Vagina (tissue), 2 donors: Measurements from ENCODE around the gene ZNF567. TPM values are rescaled to one million over a fixed set of nuclear protein-coding genes. Genes with fewer than 3 reads are reported as not detected.

ENCODE experiments used
- DNase-seq, 2 donors: peaks; one replicate each; pipeline ENCODE4 v3.0.0-alpha.2; 2017; ENCODE audit errors: extremely low spot score in 2 of 2
- H3K27ac ChIP-seq: fragments of 200-600 bp; sonication (generic); one replicate; pipeline ENCODE4 v1.5.1; 2019
- H3K27me3 ChIP-seq: fragments of 200-600 bp; sonication (generic); one replicate; pipeline ENCODE4 v1.5.1; 2019
- H3K36me3 ChIP-seq, 2 donors: fragments of 200-600 bp; sonication (generic); one replicate each; pipeline ENCODE4 v1.5.1; 2017 to 2019
- H3K4me1 ChIP-seq: fragments of 200-600 bp; sonication (generic); one replicate; pipeline ENCODE4 v1.5.1; 2019
- H3K4me3 ChIP-seq, 2 donors: fragments of 200-600 bp; sonication (generic); 1 replicate in 1 of 2; 2 replicates in 1 of 2; pipeline ENCODE4 v1.5.1; 2016 to 2019
- H3K9me3 ChIP-seq: fragments of 200-600 bp; sonication (generic); one replicate; pipeline ENCODE4 v1.5.1; 2019
- POLR2A ChIP-seq, 2 donors: fragments of 450-650 bp; IDR thresholded peaks; one replicate each; pipeline ENCODE4 v1.6.1; 2017; ENCODE audit warnings: antibody characterized with exemption in 2 of 2, mild to moderate bottlenecking in 2 of 2, moderate library complexity in 2 of 2
- POLR2AphosphoS5 ChIP-seq, 2 donors: sonication (generic); formaldehyde crosslinking; IDR thresholded peaks; one replicate each; pipeline ENCODE4 v1.9.0; 2017; ENCODE audit warnings: antibody characterized with exemption in 2 of 2, mild to moderate bottlenecking in 2 of 2, low read depth in 1 of 2; ENCODE audit not compliant: insufficient read depth in 1 of 2
- intact Hi-C: fragments of 100-400 bp; cut with DNase I; formaldehyde crosslinking; loops from one replicate; pipeline ENCODE4 v1.15.1; 2023
- total RNA-seq: library from RNA; depleted of rRNA; stranded (reverse); fragments of >200 nt; gene quantifications from one replicate; pipeline ENCODE4 v1.2.3, GENCODE V29; 2016
- TF ChIP-seq, protein P1 (sequence below), 3 experiments: fragments of 450-650 bp in 2 of 3; fragments of 200-600 bp in 1 of 3; sonication (generic) in 1 of 3; IDR thresholded peaks; one replicate each; pipeline ENCODE4 v1.5.1; 2017 to 2019; ENCODE audit warnings: antibody characterized with exemption in 3 of 3, mild to moderate bottlenecking in 2 of 3, moderate library complexity in 2 of 3

Gene ZNF567
- total RNA-seq, 1 donor from 2014 or later = 8.3 TPM

DNA sequence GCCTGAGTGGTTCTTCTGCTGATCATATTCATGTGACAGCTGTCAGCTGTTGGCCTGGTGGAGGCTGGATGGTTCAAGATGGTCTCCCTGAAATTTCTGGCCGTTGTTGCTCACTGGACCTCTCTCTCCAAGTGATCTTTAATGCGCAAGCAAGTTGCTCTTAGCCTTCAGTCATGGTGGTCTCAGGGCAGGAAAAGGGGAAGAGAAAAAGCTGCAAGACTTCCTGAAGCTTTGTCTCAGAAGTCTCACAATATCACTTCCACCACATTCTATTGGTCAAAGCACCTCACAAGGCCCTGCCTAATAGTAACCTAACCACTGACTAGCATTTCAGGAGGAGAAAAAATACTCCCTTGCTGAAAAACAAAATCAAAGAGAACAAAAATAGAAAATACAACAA, 1.6 kb upstream of the ZNF567 start:
- Histone ChIP-seq H3K9me3 (peaks cover under 1% of the 10 kb centered on the region), H3K36me3 (peaks cover 0 to 23% of the 10 kb centered on the region in 2 donors), H3K27ac (no peak overlapping the region), H3K27me3 (no peaks in the 10 kb centered on the region), H3K4me1 (peaks cover 23% of the 10 kb centered on the region), H3K4me3 (peak overlapping the region in 1 of 2 donors; percentile 56)
- intact Hi-C loops = no loop called here
- no peak for TF ChIP-seq POLR2A (IDR thresholded peaks at IDR 0.05)
- TF ChIP-seq, protein P1, sequence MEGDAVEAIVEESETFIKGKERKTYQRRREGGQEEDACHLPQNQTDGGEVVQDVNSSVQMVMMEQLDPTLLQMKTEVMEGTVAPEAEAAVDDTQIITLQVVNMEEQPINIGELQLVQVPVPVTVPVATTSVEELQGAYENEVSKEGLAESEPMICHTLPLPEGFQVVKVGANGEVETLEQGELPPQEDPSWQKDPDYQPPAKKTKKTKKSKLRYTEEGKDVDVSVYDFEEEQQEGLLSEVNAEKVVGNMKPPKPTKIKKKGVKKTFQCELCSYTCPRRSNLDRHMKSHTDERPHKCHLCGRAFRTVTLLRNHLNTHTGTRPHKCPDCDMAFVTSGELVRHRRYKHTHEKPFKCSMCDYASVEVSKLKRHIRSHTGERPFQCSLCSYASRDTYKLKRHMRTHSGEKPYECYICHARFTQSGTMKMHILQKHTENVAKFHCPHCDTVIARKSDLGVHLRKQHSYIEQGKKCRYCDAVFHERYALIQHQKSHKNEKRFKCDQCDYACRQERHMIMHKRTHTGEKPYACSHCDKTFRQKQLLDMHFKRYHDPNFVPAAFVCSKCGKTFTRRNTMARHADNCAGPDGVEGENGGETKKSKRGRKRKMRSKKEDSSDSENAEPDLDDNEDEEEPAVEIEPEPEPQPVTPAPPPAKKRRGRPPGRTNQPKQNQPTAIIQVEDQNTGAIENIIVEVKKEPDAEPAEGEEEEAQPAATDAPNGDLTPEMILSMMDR (IDR thresholded peaks at IDR 0.05) = no peak
- TF ChIP-seq POLR2AphosphoS5 (IDR thresholded peaks at IDR 0.05; ENCODE audit: insufficient read depth in 1 of 2, low read depth in 1 of 2) = no peak
- no peak for DNase-seq

DNA sequence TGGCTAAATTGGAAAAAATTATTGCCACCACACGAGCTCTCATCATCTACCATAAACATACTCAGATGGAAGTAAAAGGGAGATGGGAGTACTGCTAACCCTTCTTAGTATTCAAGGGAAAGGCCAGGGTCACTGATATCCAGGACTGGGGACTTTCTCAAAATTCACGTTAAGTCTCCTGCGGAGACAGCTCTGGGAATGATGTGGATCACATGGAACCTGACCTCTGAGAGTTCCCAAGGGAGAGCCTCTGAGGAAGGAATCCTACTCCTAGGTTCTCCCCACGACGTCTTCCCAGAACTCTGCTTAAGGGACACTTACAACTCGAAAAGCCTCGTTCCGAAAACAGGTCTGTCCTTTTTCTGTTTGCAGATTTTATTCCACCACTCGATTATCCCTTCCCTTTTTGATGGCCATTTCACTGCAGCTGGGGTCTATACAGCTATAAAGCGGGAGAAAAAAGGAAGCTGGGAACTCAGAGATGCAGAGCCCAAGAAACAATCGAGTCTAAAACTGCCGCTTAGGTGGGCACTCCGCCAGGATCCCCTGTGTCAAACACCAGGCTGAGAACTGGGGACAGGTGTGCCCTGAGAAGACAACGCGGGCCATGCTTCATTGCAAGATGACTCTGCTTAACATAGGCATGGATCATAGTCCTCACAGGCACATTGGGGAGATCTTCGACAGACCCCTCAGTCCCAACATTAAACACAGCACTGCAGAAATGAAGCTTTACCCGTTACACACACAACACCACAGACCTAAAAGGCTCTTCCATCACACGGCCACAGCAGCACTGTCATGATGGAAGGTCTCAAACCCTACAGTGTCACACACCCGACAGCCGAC, 823 bp upstream of the ZNF567 start:
- TF ChIP-seq, protein P1 (IDR thresholded peaks at IDR 0.05) = no peak
- TF ChIP-seq POLR2A (IDR thresholded peaks at IDR 0.05) (no peak), POLR2AphosphoS5 (IDR thresholded peaks at IDR 0.05; ENCODE audit: insufficient read depth in 1 of 2, low read depth in 1 of 2) (no peak)
- intact Hi-C loops = no loop called here
- H3K27ac ChIP-seq = peak overlapping the region; percentile 4
- peak overlapping the region; percentile 56 to 63 for H3K4me3 ChIP-seq
- H3K4me1 ChIP-seq = peaks cover 23% of the 10 kb centered on the region
- H3K27me3 ChIP-seq = no peaks in the 10 kb centered on the region
- peaks cover 0 to 30% of the 10 kb centered on the region in 2 donors for H3K36me3 ChIP-seq
- DNase-seq = no peak
- H3K9me3 ChIP-seq = peaks cover 2% of the 10 kb centered on the region

DNA sequence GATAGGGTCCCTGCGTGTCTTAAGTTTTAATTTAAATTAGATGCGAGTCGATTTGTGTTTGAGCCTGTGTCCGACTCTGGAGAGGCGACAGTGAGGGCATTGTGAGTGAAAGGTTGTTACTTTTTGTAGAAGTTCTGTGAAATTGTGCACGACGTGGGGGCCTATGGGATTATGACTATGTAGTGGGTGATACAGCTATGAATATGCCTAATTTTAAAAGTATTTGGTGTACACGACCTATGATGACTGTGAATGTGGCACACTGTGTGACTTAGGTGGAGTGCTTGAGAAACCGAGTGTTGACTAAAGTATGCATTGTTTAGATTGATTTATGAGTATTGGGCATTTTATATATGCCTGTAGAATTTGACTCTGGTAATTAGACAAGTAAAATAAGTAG, 646 bp downstream of the ZNF567 start:
- no peak for DNase-seq
- TF ChIP-seq POLR2AphosphoS5 (IDR thresholded peaks at IDR 0.05; ENCODE audit: insufficient read depth in 1 of 2, low read depth in 1 of 2) = no peak
- Histone ChIP-seq H3K4me3 (peak overlapping the region; percentile 56 to 63), H3K27me3 (no peaks in the 10 kb centered on the region), H3K36me3 (peaks cover 0 to 45% of the 10 kb centered on the region in 2 donors), H3K9me3 (peaks cover 2% of the 10 kb centered on the region), H3K27ac (no peak overlapping the region), H3K4me1 (peaks cover 23% of the 10 kb centered on the region)
- intact Hi-C loops = no loop called here

DNA sequence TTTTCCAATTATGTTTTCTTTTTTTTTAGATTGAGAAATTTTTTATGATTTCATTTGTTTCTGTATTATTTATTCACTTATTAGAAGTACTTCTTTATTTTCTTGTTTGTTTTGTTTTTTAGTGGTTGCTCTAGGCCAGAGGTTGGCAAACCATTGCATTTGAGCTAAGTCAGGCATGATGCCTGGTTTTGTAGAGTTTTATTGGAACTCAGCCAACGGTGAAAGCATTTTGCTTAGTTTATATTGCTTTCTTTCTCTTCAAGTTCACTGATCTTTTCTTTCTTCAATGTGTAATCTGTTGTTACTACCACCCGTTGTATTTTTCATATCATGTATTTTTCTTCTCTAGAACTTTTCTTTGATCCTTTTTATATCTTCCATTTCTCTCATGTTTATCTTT, 19.7 kb downstream of the ZNF567 start:
- H3K9me3 ChIP-seq = peaks cover 72% of the 10 kb centered on the region

DNA sequence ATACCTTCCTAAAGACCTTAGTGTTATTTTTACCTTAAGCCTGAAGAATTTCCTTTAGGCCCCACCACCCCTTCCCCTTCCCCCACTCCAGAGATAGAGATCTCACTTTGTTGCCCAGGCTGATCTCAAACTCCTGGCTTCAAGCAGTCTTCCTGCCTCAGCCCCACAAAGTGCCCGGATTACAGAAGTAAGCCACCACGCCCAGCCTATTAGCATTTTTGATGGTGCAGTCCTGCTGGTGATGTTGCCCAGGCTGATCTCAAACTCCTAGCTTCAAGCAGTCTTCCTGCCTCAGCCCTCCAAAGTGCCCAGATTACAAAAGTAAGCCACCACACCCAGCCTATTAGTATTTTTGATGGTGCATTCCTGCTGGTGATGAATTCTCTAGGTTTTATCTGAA, 22.0 kb downstream of the ZNF567 start:
- Histone ChIP-seq H3K4me3 (no peak overlapping the region), H3K4me1 (no peaks in the 10 kb centered on the region), H3K9me3 (peaks cover 82% of the 10 kb centered on the region), H3K27ac (no peak overlapping the region), H3K36me3 (peaks cover 21 to 78% of the 10 kb centered on the region in 2 donors), H3K27me3 (no peaks in the 10 kb centered on the region)
- no peak for TF ChIP-seq POLR2A (IDR thresholded peaks at IDR 0.05)
- DNase-seq = no peak
- intact Hi-C loops = no loop called here

More for the DNA sequence above, 19.7 kb downstream of the ZNF567 start:
- H3K4me1 ChIP-seq = no peaks in the 10 kb centered on the region
- TF ChIP-seq, protein P1 (IDR thresholded peaks at IDR 0.05) = no peak
- TF ChIP-seq POLR2AphosphoS5 (IDR thresholded peaks at IDR 0.05; ENCODE audit: insufficient read depth in 1 of 2, low read depth in 1 of 2) (no peak), POLR2A (IDR thresholded peaks at IDR 0.05) (no peak)
- H3K4me3 ChIP-seq = no peak overlapping the region
- H3K36me3 ChIP-seq = peaks cover 7 to 64% of the 10 kb centered on the region in 2 donors
- no peak for DNase-seq
- intact Hi-C loops = no loop called here
- H3K27ac ChIP-seq = no peak overlapping the region
- H3K27me3 ChIP-seq = no peaks in the 10 kb centered on the region
